GM23338 (cell line): ENCODE data around the gene OAS2.

Experiments
- CREB1 ChIP-seq: fragments of 250-450 bp; sonication (Bioruptor Pico); IDR thresholded peaks from 2 replicates; pipeline ENCODE4 v1.5.0; 2020; ENCODE audit warnings: low read depth, mild to moderate bottlenecking, moderate library complexity
- EZH2 ChIP-seq: fragments of 200-600 bp; sonication (generic); IDR thresholded peaks from one replicate; pipeline ENCODE4 v1.8.0; 2017; ENCODE audit warnings: antibody characterized with exemption, mild to moderate bottlenecking, low read depth; ENCODE audit not compliant: unreplicated experiment
- TF ChIP-seq, protein P1 (sequence below), 2 experiments: fragments of 200-600 bp in 1 of 2; sonication (generic) in 1 of 2; conservative IDR thresholded peaks; 2 replicates each; pipeline versions ENCODE4 v1.5.1 to v1.6.1; 2016 to 2017; ENCODE audit warnings: antibody characterized with exemption in 2 of 2, low read depth in 2 of 2, mild to moderate bottlenecking in 2 of 2, moderate library complexity in 1 of 2

DNA sequence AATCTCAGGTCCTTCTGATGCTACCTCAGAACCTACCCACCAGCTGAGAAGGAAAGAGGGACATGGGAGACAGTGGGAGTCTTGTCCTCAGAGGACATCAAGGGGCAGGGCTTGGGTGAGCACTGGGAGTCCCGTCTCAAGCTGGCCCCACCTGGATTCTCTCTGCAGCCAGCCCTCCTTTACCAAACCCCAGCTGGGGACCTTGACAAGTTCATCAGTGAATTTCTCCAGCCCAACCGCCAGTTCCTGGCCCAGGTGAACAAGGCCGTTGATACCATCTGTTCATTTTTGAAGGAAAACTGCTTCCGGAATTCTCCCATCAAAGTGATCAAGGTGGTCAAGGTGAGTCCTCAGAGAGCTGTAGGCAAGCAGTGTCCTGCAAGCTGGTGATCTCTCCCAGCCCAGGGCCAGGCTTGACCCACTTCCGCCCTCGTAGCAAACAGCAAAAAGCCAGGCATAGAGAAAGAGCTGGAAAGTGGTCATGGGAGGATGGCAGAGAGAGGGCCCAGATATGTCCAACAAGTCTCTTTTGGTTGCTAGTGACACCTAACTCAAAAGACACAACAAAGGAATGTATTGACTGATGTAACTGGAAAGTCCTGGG lies 14.2 kb upstream of the OAS2 start:
- TF ChIP-seq CREB1 (CRISPR knock-in tag), result no peak
- TF ChIP-seq, protein P1, sequence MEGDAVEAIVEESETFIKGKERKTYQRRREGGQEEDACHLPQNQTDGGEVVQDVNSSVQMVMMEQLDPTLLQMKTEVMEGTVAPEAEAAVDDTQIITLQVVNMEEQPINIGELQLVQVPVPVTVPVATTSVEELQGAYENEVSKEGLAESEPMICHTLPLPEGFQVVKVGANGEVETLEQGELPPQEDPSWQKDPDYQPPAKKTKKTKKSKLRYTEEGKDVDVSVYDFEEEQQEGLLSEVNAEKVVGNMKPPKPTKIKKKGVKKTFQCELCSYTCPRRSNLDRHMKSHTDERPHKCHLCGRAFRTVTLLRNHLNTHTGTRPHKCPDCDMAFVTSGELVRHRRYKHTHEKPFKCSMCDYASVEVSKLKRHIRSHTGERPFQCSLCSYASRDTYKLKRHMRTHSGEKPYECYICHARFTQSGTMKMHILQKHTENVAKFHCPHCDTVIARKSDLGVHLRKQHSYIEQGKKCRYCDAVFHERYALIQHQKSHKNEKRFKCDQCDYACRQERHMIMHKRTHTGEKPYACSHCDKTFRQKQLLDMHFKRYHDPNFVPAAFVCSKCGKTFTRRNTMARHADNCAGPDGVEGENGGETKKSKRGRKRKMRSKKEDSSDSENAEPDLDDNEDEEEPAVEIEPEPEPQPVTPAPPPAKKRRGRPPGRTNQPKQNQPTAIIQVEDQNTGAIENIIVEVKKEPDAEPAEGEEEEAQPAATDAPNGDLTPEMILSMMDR (conservative IDR thresholded peaks at IDR 0.05; ENCODE audit: low read depth in 2 of 2), result no peak
- TF ChIP-seq EZH2, result no peak
